GM10266 (cell line): ENCODE measurements around the gene ZNF648.
A peak's percentile ranks its signal among the peaks of the same experiment; 100 is the strongest.

Experiments
- DNase-seq: peaks from one replicate; pipeline ENCODE4 v3.0.0; 2012; ENCODE audit errors: extremely low spot score
- CTCF ChIP-seq: IDR thresholded peaks from 2 replicates; pipeline ENCODE4 v1.5.1; 2012; ENCODE audit warnings: mild to moderate bottlenecking, low read depth; ENCODE audit not compliant: control insufficient read depth, insufficient read depth; ENCODE audit errors: missing control alignments

The ZNF648 gene

GRCh38 chr1:182086136-182086535 lies 24.6 kb upstream of the ZNF648 start:
- no peak for TF ChIP-seq CTCF
- DNase-seq = no peak

- DNase-seq = no peak
- TF ChIP-seq CTCF = no peak
Observed at GRCh38 chr1:182085726-182086125, 24.2 kb upstream of the ZNF648 start.

- DNase-seq = peak; percentile 77
- TF ChIP-seq CTCF = peak; percentile 78
Observed at GRCh38 chr1:182084487-182085316, 23.2 kb upstream of the ZNF648 start.

- DNase-seq = no peak
- TF ChIP-seq CTCF = no peak
Observed at GRCh38 chr1:182083851-182084486, 22.5 kb upstream of the ZNF648 start.

- DNase-seq = peak; percentile 56
- TF ChIP-seq CTCF = peak; percentile 60
Observed at GRCh38 chr1:182080955-182081582, 19.6 kb upstream of the ZNF648 start.

- TF ChIP-seq CTCF = no peak
- no peak for DNase-seq
Observed at GRCh38 chr1:182080040-182080439, 18.5 kb upstream of the ZNF648 start.
